Mesenchymal stem cell (in vitro differentiated cells and primary cell): ENCODE results near the gene GNG8.

Source experiments
- DNase-seq: peaks from one replicate; pipeline ENCODE4 v3.0.0-alpha.2; 2013
- H2AFZ ChIP-seq: one replicate; pipeline ENCODE4 v1.6.1; 2013; ENCODE audit warnings: low read depth, mild to moderate bottlenecking, control low read depth, inconsistent platforms, low read length, moderate library complexity
- H2AK5ac ChIP-seq: 2 replicates; pipeline ENCODE4 v1.6.1; 2013; ENCODE audit warnings: low read length, moderate library complexity, mild to moderate bottlenecking, inconsistent platforms; ENCODE audit not compliant: severe bottlenecking
- H2BK120ac ChIP-seq: one replicate; pipeline ENCODE4 v1.6.1; 2013; ENCODE audit warnings: low read depth, mild to moderate bottlenecking, inconsistent platforms, low read length, moderate library complexity
- H2BK12ac ChIP-seq, 2 experiments: one replicate each; pipeline ENCODE4 v1.6.1; 2013; ENCODE audit warnings: inconsistent platforms in 2 of 2, low read length in 2 of 2, mild to moderate bottlenecking in 2 of 2, moderate library complexity in 2 of 2, control low read depth in 1 of 2
- H2BK15ac ChIP-seq: one replicate; pipeline ENCODE4 v1.6.1; 2013; ENCODE audit warnings: mild to moderate bottlenecking, low read depth, inconsistent platforms; ENCODE audit not compliant: poor library complexity, severe bottlenecking
- H2BK5ac ChIP-seq: 2 replicates; pipeline ENCODE4 v1.6.1; 2013; ENCODE audit warnings: low read depth, mild to moderate bottlenecking, low read length, control low read depth, inconsistent platforms; ENCODE audit not compliant: poor library complexity, severe bottlenecking
- H3K14ac ChIP-seq, 2 experiments: one replicate each; pipeline ENCODE4 v1.6.1; 2013; ENCODE audit warnings: inconsistent platforms in 2 of 2, low read length in 2 of 2, control low read depth in 1 of 2, mild to moderate bottlenecking in 1 of 2, moderate library complexity in 1 of 2
- H3K18ac ChIP-seq, 2 experiments: one replicate each; pipeline ENCODE4 v1.6.1; 2013; ENCODE audit warnings: inconsistent platforms in 2 of 2, low read length in 2 of 2, control low read depth in 1 of 2, low read depth in 1 of 2, mild to moderate bottlenecking in 1 of 2
- H3K23ac ChIP-seq, 2 experiments: one replicate each; pipeline ENCODE4 v1.6.1; 2013; ENCODE audit warnings: inconsistent platforms in 2 of 2, low read length in 2 of 2, mild to moderate bottlenecking in 2 of 2, moderate library complexity in 2 of 2, control low read depth in 1 of 2
- H3K27ac ChIP-seq: 2 replicates; pipeline ENCODE4 v1.5.1; 2013; ENCODE audit warnings: mild to moderate bottlenecking, moderate library complexity, low read length, control low read depth, inconsistent platforms; ENCODE audit not compliant: poor library complexity, severe bottlenecking
- H3K27me3 ChIP-seq, 2 experiments: 2 replicates each; pipeline versions ENCODE4 v1.6.1 to v1.7.0; 2013; ENCODE audit warnings: low read length in 2 of 2, mild to moderate bottlenecking in 2 of 2, moderate library complexity in 2 of 2, control low read depth in 1 of 2, inconsistent platforms in 1 of 2; ENCODE audit not compliant: control insufficient read depth in 1 of 2, insufficient read depth in 1 of 2
- H3K36me3 ChIP-seq, 2 experiments: 2 replicates each; pipeline versions ENCODE4 v1.6.1 to v1.7.0; 2013; ENCODE audit warnings: low read length in 2 of 2, control low read depth in 1 of 2, inconsistent platforms in 1 of 2, low read depth in 1 of 2, mild to moderate bottlenecking in 1 of 2; ENCODE audit not compliant: insufficient read depth in 2 of 2, control insufficient read depth in 1 of 2
- H3K4ac ChIP-seq, 2 experiments: one replicate each; pipeline ENCODE4 v1.6.1; 2013; ENCODE audit warnings: inconsistent platforms in 2 of 2, low read length in 2 of 2, mild to moderate bottlenecking in 2 of 2, moderate library complexity in 2 of 2, control low read depth in 1 of 2, low read depth in 1 of 2
- H3K4me1 ChIP-seq: 2 replicates; pipeline ENCODE4 v1.6.1; 2013; ENCODE audit warnings: low read depth, low read length, control low read depth; ENCODE audit not compliant: control insufficient read depth, insufficient read depth
- H3K4me2 ChIP-seq: 2 replicates; pipeline ENCODE4 v1.6.1; 2013; ENCODE audit warnings: low read length, mild to moderate bottlenecking, inconsistent platforms; ENCODE audit not compliant: poor library complexity, severe bottlenecking
- H3K4me3 ChIP-seq, 2 experiments: 2 replicates each; pipeline versions ENCODE4 v1.5.1 to v1.7.0; 2013; ENCODE audit warnings: low read length in 2 of 2, mild to moderate bottlenecking in 2 of 2, control low read depth in 1 of 2, low read depth in 1 of 2; ENCODE audit not compliant: insufficient read depth in 1 of 2
- H3K79me1 ChIP-seq: replicated peaks from 2 replicates; pipeline ENCODE4 v1.6.1; 2013; ENCODE audit warnings: mild to moderate bottlenecking, control low read depth, low read length, inconsistent platforms; ENCODE audit not compliant: poor library complexity, severe bottlenecking
- H3K9ac ChIP-seq: 2 replicates; pipeline ENCODE4 v1.7.0; 2013; ENCODE audit warnings: mild to moderate bottlenecking, low read length, moderate library complexity
- H3K9me3 ChIP-seq: 2 replicates; pipeline ENCODE4 v1.7.0; 2013; ENCODE audit warnings: mild to moderate bottlenecking, low read length; ENCODE audit not compliant: control insufficient read depth
- H4K8ac ChIP-seq: one replicate; pipeline ENCODE4 v1.6.1; 2013; ENCODE audit warnings: inconsistent platforms, mild to moderate bottlenecking, low read length, moderate library complexity
- H4K91ac ChIP-seq: one replicate; pipeline ENCODE4 v1.6.1; 2013; ENCODE audit warnings: mild to moderate bottlenecking, low read length, inconsistent platforms
- WGBS: methylation state at CpG from one replicate; pipeline ENCODE4 v1.1.7; 2013; ENCODE audit warnings: mixed read lengths; 5-methylcytosine and 5-hydroxymethylcytosine counted together

The GNG8 gene

DNA sequence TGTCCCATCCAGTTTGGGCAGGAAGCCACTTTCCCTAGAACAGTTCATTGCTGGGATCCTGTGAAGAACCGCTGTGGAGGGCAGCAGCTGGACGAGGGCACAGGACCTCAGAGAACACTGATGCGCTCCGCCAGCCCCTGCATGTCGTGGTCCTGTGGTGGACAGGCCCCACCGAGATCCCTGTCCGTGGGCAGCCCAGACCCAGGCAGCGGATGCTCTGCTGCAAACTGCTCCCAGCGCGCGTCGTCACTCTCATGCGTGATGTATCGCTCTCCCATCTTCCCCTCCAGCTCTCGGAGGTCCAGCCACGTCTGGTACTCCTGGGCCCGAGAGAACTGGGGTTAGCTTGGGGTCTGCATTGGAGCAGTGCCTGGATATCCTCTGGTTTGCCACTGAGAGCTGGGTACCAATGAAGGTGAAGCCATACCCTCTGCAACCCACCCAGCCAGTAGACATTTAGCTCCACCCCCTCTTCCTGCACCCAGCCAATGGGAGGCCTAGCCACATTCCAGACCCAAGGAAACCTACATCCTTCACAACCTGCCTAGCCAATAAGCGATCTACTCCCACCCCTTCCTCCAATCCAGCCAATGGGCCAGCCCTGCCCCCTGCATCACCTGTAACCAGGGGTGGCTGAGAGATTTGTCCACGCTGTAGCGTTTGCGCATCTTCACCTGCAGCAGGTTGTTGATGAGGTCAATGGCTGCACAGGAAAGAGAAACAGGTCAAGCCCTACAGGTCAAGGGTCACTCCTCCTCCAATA, 38.6 kb upstream of the GNG8 start:
- Histone ChIP-seq H3K4ac (no peak overlapping the region), H3K27ac (no peak overlapping the region), H3K9me3 (no peaks in the 10 kb centered on the region), H2AFZ (no peak overlapping the region), H2BK15ac (no peak overlapping the region), H2BK120ac (no peak overlapping the region), H3K4me1 (peaks cover 4% of the 10 kb centered on the region), H2AK5ac (no peak overlapping the region), H4K91ac (no peak overlapping the region), H3K36me3 (peaks cover 59 to 63% of the 10 kb centered on the region in 2 experiments), H3K18ac (no peak overlapping the region), H3K79me1 (peaks cover 13% of the 10 kb centered on the region), H3K9ac (no peak overlapping the region), H2BK12ac (no peak overlapping the region), H3K27me3 (no peaks in the 10 kb centered on the region), H3K4me2 (no peak overlapping the region), H4K8ac (no peak overlapping the region), H3K23ac (no peak overlapping the region), H3K14ac (no peak overlapping the region), H3K4me3 (no peak overlapping the region), H2BK5ac (no peak overlapping the region)
- 97% methylated on average over 21 of the region's 21 CpGs for WGBS
- DNase-seq: no peak

DNA sequence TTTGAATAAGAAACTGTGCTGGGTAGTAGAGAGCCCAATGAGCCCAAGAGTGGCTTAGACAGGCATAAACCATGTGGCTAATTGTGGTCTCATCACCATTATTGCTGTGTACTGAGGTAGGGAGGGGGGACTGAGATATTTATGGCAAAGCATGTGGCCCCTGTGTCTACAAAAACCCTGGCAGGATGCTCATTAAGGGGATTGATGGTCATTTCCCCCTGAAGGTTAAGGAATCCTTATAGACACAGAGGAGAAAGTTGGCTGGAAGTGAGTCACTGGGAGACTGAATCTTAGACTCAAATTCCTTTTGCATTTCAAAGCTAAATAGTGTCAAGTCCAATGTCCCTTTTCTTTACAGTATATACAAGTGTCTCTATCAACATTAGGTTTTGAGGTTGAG, 34.8 kb upstream of the GNG8 start:
- Histone ChIP-seq H2BK12ac (no peak overlapping the region), H3K9me3 (no peaks in the 10 kb centered on the region), H3K9ac (no peak overlapping the region), H3K4me3 (no peak overlapping the region), H2BK5ac (no peak overlapping the region), H3K4me2 (no peak overlapping the region), H2AFZ (no peak overlapping the region), H3K36me3 (peaks cover 27 to 29% of the 10 kb centered on the region in 2 experiments), H2AK5ac (no peak overlapping the region), H4K8ac (no peak overlapping the region), H3K18ac (no peak overlapping the region), H3K27me3 (no peaks in the 10 kb centered on the region), H3K23ac (no peak overlapping the region), H3K4me1 (peaks cover 2% of the 10 kb centered on the region), H3K27ac (no peak overlapping the region), H3K4ac (no peak overlapping the region), H2BK15ac (no peak overlapping the region), H4K91ac (no peak overlapping the region), H3K79me1 (peaks cover 2% of the 10 kb centered on the region), H3K14ac (no peak overlapping the region), H2BK120ac (no peak overlapping the region)
- peak; percentile 46 for DNase-seq

DNA sequence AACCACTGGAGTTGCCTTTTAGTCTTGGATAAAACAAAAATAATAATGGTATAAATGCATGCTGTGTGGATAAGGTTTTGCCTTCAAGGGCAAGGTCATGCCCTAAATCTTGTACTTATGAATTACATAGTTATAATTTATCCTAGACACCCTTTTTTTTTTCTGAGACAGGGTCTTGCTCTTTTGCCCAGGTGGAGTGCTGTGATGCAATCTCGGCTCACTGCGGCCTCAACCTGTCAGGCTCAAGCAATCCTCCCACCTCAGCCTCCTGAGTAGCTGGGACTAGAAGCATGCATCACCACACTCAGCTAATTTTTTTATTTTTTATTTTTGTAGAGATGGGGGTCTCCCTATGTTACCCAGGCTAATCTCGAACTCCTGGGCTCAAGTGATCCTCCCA, 32.7 kb upstream of the GNG8 start:
- Histone ChIP-seq H3K9me3 (no peaks in the 10 kb centered on the region), H3K23ac (no peak overlapping the region), H2BK15ac (no peak overlapping the region), H4K91ac (no peak overlapping the region), H3K4me3 (no peak overlapping the region), H2BK5ac (no peak overlapping the region), H3K18ac (no peak overlapping the region), H4K8ac (no peak overlapping the region), H3K4me1 (peaks cover 2% of the 10 kb centered on the region), H3K4ac (no peak overlapping the region), H3K4me2 (no peak overlapping the region), H3K36me3 (peaks cover 10 to 13% of the 10 kb centered on the region in 2 experiments), H3K9ac (no peak overlapping the region), H2AK5ac (no peak overlapping the region), H3K14ac (no peak overlapping the region), H3K79me1 (no peaks in the 10 kb centered on the region), H3K27ac (no peak overlapping the region), H2BK120ac (no peak overlapping the region), H3K27me3 (no peaks in the 10 kb centered on the region), H2AFZ (no peak overlapping the region), H2BK12ac (no peak overlapping the region)
- DNase-seq: no peak
- WGBS: 97% methylated on average over 3 of the region's 3 CpGs

DNA sequence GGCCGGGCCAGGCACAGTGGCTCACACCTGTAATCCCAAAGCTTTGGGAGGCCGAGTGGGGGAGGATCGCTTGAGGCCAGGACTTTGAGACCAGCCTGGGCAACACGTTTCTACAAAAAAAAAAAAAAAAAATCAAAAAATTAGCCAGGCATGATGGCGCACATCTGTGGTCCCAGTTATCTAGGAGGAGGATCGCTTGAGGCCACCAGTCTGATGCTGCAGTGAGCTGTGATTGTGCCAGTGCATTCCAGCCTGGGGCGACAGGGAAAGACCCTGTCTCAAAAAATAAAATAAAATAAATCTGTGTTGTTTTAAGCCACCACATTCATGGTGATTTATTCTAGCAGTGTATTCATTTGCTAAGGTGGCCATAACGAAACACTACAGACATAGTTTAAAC, 29.1 kb upstream of the GNG8 start:
- H3K9ac ChIP-seq: no peak overlapping the region
- H3K27me3 ChIP-seq: peaks cover 0 to 5% of the 10 kb centered on the region in 2 experiments
- no peak overlapping the region for H3K4me2 ChIP-seq
- no peak overlapping the region for H2BK15ac ChIP-seq
- no peak overlapping the region for H3K4me3 ChIP-seq
- peaks cover 8% of the 10 kb centered on the region for H3K4me1 ChIP-seq
- H3K14ac ChIP-seq: no peak overlapping the region
- no peak overlapping the region for H2BK5ac ChIP-seq
- H2BK12ac ChIP-seq: no peak overlapping the region
- no peak overlapping the region for H3K4ac ChIP-seq
- no peak overlapping the region for H4K91ac ChIP-seq
- no peaks in the 10 kb centered on the region for H3K79me1 ChIP-seq
- no peak overlapping the region for H2AK5ac ChIP-seq
- H3K36me3 ChIP-seq: no peaks in the 10 kb centered on the region
- WGBS: 87% methylated on average over 8 of the region's 8 CpGs
- no peak overlapping the region for H2AFZ ChIP-seq
- no peaks in the 10 kb centered on the region for H3K9me3 ChIP-seq
- DNase-seq: no peak
- no peak overlapping the region for H3K18ac ChIP-seq
- H3K23ac ChIP-seq: no peak overlapping the region
- H2BK120ac ChIP-seq: no peak overlapping the region
- H4K8ac ChIP-seq: no peak overlapping the region
- no peak overlapping the region for H3K27ac ChIP-seq
